ENCODE measurements around the gene FILIP1. TPM values are rescaled to one million over a fixed set of nuclear protein-coding genes. Genes with fewer than 3 reads are reported as not detected.

FILIP1 gene
- polyA plus RNA-seq, 1 of the 3 experiments (the other 2 are of a cell fraction), result 0.03 TPM

DNA sequence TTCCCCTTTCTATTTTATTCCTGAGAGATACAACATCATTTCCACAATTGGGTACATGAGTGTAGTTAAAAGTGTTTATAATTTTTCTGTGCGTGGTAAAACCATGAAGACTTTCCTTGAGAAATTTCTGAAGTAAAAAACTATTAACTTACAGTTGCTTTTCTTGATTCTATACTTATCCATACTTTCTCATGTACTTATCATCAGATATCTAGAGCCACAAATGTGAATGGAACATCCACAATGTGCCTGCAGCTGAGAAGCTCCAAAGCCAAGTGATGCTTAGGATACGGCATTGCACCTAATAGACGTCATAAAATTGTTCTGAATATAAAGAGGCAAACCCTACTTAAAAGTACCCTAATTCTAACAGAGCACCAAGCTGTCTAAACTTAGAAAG lies 2.9 kb downstream of the FILIP1 start:
- peaks cover 5% of the 10 kb centered on the region for H3F3A ChIP-seq (replicated peaks; ENCODE audit: insufficient read depth)
- H3K36me3 ChIP-seq (replicated peaks in 1 of 2; ENCODE audit: control insufficient read depth in 1 of 2, insufficient read depth in 2 of 2, low read length in 1 of 2), result no peaks in the 10 kb centered on the region
- H2AFZ ChIP-seq (ENCODE audit: low read depth), result no peak overlapping the region
- H3K9me3 ChIP-seq, result no peaks in the 10 kb centered on the region
- no peak overlapping the region for H3K9ac ChIP-seq
- 84% methylated on average over 3 of the region's 3 CpGs for WGBS (ENCODE audit: low lambda C conversion rate)
- H3K9me2 ChIP-seq, result no peaks in the 10 kb centered on the region
- H4K20me1 ChIP-seq (ENCODE audit: insufficient read depth), result no peaks in the 10 kb centered on the region
- no peak overlapping the region for H3K4me2 ChIP-seq
- POLR2A ChIA-PET, result no interaction called here
- H3K4me1 ChIP-seq (ENCODE audit: control insufficient read depth in 1 of 2, insufficient read depth in 2 of 2, low read depth in 1 of 2, low read length in 1 of 2), result peaks cover 2 to 19% of the 10 kb centered on the region in 2 experiments; a peak in 3 of 4 replicates
- CTCF ChIA-PET, result no interaction called here
- no peak overlapping the region for H3K4me3 ChIP-seq (ENCODE audit: low read depth in 2 of 2, low read length in 1 of 2)
- DNase-seq, result no peak
- TF ChIP-seq TCF12 (IDR thresholded peaks at IDR 0.05) (no peak), POLR2AphosphoS5 (IDR thresholded peaks at IDR 0.05; ENCODE audit: low read depth, low read length) (no peak), TAF1 (IDR thresholded peaks at IDR 0.05; ENCODE audit: borderline replicate concordance, low read depth, low read length) (no peak), SMC3 (IDR thresholded peaks at IDR 0.05; ENCODE audit: low read depth, low read length) (no peak), GABPA (IDR thresholded peaks at IDR 0.05; ENCODE audit: low read depth) (no peak), EP300 (IDR thresholded peaks at IDR 0.05; ENCODE audit: borderline replicate concordance in 1 of 2, low read depth in 1 of 2, low read length in 1 of 2) (no peak), TEAD4 (IDR thresholded peaks at IDR 0.05; ENCODE audit: borderline replicate concordance, insufficient read depth) (no peak)
- TF ChIP-seq, protein P1, sequence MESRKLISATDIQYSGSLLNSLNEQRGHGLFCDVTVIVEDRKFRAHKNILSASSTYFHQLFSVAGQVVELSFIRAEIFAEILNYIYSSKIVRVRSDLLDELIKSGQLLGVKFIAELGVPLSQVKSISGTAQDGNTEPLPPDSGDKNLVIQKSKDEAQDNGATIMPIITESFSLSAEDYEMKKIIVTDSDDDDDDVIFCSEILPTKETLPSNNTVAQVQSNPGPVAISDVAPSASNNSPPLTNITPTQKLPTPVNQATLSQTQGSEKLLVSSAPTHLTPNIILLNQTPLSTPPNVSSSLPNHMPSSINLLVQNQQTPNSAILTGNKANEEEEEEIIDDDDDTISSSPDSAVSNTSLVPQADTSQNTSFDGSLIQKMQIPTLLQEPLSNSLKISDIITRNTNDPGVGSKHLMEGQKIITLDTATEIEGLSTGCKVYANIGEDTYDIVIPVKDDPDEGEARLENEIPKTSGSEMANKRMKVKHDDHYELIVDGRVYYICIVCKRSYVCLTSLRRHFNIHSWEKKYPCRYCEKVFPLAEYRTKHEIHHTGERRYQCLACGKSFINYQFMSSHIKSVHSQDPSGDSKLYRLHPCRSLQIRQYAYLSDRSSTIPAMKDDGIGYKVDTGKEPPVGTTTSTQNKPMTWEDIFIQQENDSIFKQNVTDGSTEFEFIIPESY (IDR thresholded peaks at IDR 0.05; ENCODE audit: borderline replicate concordance, low read depth), result no peak
- TF ChIP-seq, protein P2, sequence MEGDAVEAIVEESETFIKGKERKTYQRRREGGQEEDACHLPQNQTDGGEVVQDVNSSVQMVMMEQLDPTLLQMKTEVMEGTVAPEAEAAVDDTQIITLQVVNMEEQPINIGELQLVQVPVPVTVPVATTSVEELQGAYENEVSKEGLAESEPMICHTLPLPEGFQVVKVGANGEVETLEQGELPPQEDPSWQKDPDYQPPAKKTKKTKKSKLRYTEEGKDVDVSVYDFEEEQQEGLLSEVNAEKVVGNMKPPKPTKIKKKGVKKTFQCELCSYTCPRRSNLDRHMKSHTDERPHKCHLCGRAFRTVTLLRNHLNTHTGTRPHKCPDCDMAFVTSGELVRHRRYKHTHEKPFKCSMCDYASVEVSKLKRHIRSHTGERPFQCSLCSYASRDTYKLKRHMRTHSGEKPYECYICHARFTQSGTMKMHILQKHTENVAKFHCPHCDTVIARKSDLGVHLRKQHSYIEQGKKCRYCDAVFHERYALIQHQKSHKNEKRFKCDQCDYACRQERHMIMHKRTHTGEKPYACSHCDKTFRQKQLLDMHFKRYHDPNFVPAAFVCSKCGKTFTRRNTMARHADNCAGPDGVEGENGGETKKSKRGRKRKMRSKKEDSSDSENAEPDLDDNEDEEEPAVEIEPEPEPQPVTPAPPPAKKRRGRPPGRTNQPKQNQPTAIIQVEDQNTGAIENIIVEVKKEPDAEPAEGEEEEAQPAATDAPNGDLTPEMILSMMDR (IDR thresholded peaks at IDR 0.05), result no peak
- no peaks in the 10 kb centered on the region for H3K79me2 ChIP-seq (ENCODE audit: insufficient read depth)
- no peak overlapping the region for H3K27ac ChIP-seq (ENCODE audit: low read depth in 2 of 2, low read length in 1 of 2)
- no peaks in the 10 kb centered on the region for H3K27me3 ChIP-seq (ENCODE audit: insufficient read depth)

DNA sequence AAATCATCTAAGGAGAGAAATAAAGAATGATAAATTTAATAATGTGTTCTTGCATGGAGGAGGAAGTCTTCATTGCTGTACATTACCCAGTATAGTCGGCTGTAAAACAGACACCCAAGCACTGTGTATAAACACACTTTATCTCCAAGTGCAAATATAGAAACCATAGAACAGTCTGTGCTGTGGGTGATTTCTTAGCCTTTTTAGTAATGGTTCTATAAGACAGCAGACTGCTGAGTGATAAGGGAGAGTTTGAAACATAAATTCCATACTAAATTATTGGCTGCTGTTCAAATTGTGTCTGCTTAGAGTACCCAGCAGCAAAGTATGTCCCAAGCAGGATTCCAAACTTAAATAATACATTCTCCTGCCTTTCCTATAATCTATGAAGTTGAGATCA lies 4.6 kb downstream of the FILIP1 start:
- ChIA-PET POLR2A (no interaction called here), CTCF (no interaction called here)
- no peaks in the 10 kb centered on the region for H3K27me3 ChIP-seq (ENCODE audit: insufficient read depth)
- H3K9me3 ChIP-seq, result no peaks in the 10 kb centered on the region
- peaks cover 5% of the 10 kb centered on the region for H3F3A ChIP-seq (replicated peaks; ENCODE audit: insufficient read depth)
- no peak for DNase-seq
- no peak overlapping the region; a peak in 1 of 4 replicates for H3K27ac ChIP-seq (ENCODE audit: low read depth in 2 of 2, low read length in 1 of 2)
- no peaks in the 10 kb centered on the region for H3K36me3 ChIP-seq (replicated peaks in 1 of 2; ENCODE audit: control insufficient read depth in 1 of 2, insufficient read depth in 2 of 2, low read length in 1 of 2)
- H3K79me2 ChIP-seq (ENCODE audit: insufficient read depth), result no peaks in the 10 kb centered on the region
- WGBS (ENCODE audit: low lambda C conversion rate), result 11% methylated on average over 1 of the region's 1 CpG
- no peak overlapping the region for H3K9ac ChIP-seq
- no peak overlapping the region for H2AFZ ChIP-seq (ENCODE audit: low read depth)
- H3K9me2 ChIP-seq, result no peaks in the 10 kb centered on the region
- no peaks in the 10 kb centered on the region for H4K20me1 ChIP-seq (ENCODE audit: insufficient read depth)
- H3K4me1 ChIP-seq (ENCODE audit: control insufficient read depth in 1 of 2, insufficient read depth in 2 of 2, low read depth in 1 of 2, low read length in 1 of 2), result peaks cover 2 to 13% of the 10 kb centered on the region in 2 experiments; a peak in 3 of 4 replicates
- no peak overlapping the region for H3K4me3 ChIP-seq (ENCODE audit: low read depth in 2 of 2, low read length in 1 of 2)
- H3K4me2 ChIP-seq, result no peak overlapping the region
- TF ChIP-seq TEAD4 (IDR thresholded peaks at IDR 0.05; ENCODE audit: borderline replicate concordance, insufficient read depth), result no peak
- TF ChIP-seq NRF1 (IDR thresholded peaks at IDR 0.05; ENCODE audit: low read depth, low read length), result no peak
- TF ChIP-seq YY1 (IDR thresholded peaks at IDR 0.05; ENCODE audit: low read depth), result no peak
- TF ChIP-seq, protein P3, sequence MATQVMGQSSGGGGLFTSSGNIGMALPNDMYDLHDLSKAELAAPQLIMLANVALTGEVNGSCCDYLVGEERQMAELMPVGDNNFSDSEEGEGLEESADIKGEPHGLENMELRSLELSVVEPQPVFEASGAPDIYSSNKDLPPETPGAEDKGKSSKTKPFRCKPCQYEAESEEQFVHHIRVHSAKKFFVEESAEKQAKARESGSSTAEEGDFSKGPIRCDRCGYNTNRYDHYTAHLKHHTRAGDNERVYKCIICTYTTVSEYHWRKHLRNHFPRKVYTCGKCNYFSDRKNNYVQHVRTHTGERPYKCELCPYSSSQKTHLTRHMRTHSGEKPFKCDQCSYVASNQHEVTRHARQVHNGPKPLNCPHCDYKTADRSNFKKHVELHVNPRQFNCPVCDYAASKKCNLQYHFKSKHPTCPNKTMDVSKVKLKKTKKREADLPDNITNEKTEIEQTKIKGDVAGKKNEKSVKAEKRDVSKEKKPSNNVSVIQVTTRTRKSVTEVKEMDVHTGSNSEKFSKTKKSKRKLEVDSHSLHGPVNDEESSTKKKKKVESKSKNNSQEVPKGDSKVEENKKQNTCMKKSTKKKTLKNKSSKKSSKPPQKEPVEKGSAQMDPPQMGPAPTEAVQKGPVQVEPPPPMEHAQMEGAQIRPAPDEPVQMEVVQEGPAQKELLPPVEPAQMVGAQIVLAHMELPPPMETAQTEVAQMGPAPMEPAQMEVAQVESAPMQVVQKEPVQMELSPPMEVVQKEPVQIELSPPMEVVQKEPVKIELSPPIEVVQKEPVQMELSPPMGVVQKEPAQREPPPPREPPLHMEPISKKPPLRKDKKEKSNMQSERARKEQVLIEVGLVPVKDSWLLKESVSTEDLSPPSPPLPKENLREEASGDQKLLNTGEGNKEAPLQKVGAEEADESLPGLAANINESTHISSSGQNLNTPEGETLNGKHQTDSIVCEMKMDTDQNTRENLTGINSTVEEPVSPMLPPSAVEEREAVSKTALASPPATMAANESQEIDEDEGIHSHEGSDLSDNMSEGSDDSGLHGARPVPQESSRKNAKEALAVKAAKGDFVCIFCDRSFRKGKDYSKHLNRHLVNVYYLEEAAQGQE (IDR thresholded peaks at IDR 0.05; ENCODE audit: low read depth, low read length), result no peak
- no peak for TF ChIP-seq RFX5 (IDR thresholded peaks at IDR 0.05; ENCODE audit: low read length)
- TF ChIP-seq, protein P4, sequence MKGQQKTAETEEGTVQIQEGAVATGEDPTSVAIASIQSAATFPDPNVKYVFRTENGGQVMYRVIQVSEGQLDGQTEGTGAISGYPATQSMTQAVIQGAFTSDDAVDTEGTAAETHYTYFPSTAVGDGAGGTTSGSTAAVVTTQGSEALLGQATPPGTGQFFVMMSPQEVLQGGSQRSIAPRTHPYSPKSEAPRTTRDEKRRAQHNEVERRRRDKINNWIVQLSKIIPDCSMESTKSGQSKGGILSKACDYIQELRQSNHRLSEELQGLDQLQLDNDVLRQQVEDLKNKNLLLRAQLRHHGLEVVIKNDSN (IDR thresholded peaks at IDR 0.05; ENCODE audit: borderline replicate concordance, low read depth), result no peak
- no peak for TF ChIP-seq SMC3 (IDR thresholded peaks at IDR 0.05; ENCODE audit: low read depth, low read length)
- no peak for TF ChIP-seq CHD2 (IDR thresholded peaks at IDR 0.05; ENCODE audit: low read length, partially characterized antibody)
- no peak for TF ChIP-seq POLR2AphosphoS5 (IDR thresholded peaks at IDR 0.05; ENCODE audit: low read depth, low read length)
- TF ChIP-seq, protein P5, sequence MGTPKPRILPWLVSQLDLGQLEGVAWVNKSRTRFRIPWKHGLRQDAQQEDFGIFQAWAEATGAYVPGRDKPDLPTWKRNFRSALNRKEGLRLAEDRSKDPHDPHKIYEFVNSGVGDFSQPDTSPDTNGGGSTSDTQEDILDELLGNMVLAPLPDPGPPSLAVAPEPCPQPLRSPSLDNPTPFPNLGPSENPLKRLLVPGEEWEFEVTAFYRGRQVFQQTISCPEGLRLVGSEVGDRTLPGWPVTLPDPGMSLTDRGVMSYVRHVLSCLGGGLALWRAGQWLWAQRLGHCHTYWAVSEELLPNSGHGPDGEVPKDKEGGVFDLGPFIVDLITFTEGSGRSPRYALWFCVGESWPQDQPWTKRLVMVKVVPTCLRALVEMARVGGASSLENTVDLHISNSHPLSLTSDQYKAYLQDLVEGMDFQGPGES (IDR thresholded peaks at IDR 0.05; ENCODE audit: low read depth, low read length), result no peak
- no peak for TF ChIP-seq JUND (IDR thresholded peaks at IDR 0.05)
- no peak for TF ChIP-seq EZH2phosphoT487 (IDR thresholded peaks at IDR 0.05; ENCODE audit: borderline replicate concordance, low read depth)
